PC-9 (cell line): ENCODE measurements around the gene EVA1C. TPM values are rescaled to one million over a fixed set of nuclear protein-coding genes. Genes with fewer than 3 reads are reported as not detected.

Experiments used
- BruUV-seq: library from RNA; stranded (reverse); fragments of 400-500 nt; replicated peaks from 2 replicates; lab custom pipeline; 2021; lab: Mats Ljungman, UMichigan
- CTCF ChIA-PET: fragments of 300-600 bp; sonication (Branson Sonifier 250); formaldehyde crosslinking; loops from one replicate; lab custom pipeline; 2022; ENCODE audit warnings: antibody characterized with exemption; lab: Charles Lee
- POLR2A ChIA-PET: fragments of 300-600 bp; sonication (Branson Sonifier 250); formaldehyde crosslinking; loops from one replicate; lab custom pipeline; 2022; ENCODE audit warnings: antibody characterized with exemption; ENCODE audit not compliant: unreplicated experiment; lab: Charles Lee
- DNase-seq, 2 experiments: peaks; one replicate each; pipeline versions ENCODE4 v3.0.0 to v3.0.0-alpha.2; 2015 to 2022; ENCODE audit warnings: mixed read lengths in 1 of 2
- H2AFZ ChIP-seq: fragments of 200-600 bp; sonication (generic); 2 replicates; pipeline ENCODE4 v1.8.1; 2017; ENCODE audit warnings: antibody characterized with exemption
- H3F3A ChIP-seq: fragments of 200-600 bp; sonication (generic); 2 replicates; pipeline ENCODE4 v1.8.1; 2017; ENCODE audit warnings: antibody characterized with exemption, mild to moderate bottlenecking, low read depth; ENCODE audit not compliant: insufficient read depth
- H3K27ac ChIP-seq: fragments of 200-600 bp; sonication (generic); 2 replicates; pipeline ENCODE4 v1.6.1; 2016; ENCODE audit warnings: mixed run types
- H3K27me3 ChIP-seq: fragments of 200-600 bp; sonication (generic); 2 replicates; pipeline ENCODE4 v1.6.1; 2016; ENCODE audit warnings: low read depth, mixed run types; ENCODE audit not compliant: insufficient read depth
- H3K36me3 ChIP-seq: fragments of 200-600 bp; sonication (generic); 2 replicates; pipeline ENCODE4 v1.6.1; 2016; ENCODE audit warnings: low read depth, mixed run types
- H3K4me1 ChIP-seq: fragments of 200-600 bp; sonication (generic); replicated peaks from 2 replicates; pipeline ENCODE4 v1.6.1; 2016; ENCODE audit warnings: mixed run types; ENCODE audit not compliant: insufficient read depth
- H3K4me2 ChIP-seq: fragments of 200-600 bp; sonication (generic); 2 replicates; pipeline ENCODE4 v1.6.1; 2017; ENCODE audit warnings: mixed run types
- H3K4me3 ChIP-seq: fragments of 200-600 bp; sonication (generic); 2 replicates; pipeline ENCODE4 v1.6.1; 2016; ENCODE audit warnings: mixed run types
- H3K79me2 ChIP-seq: fragments of 200-600 bp; sonication (generic); 2 replicates; pipeline ENCODE4 v1.6.1; 2017; ENCODE audit warnings: low read depth, mixed run types
- H3K9me2 ChIP-seq: fragments of 200-600 bp; sonication (generic); 2 replicates; pipeline ENCODE4 v1.8.1; 2017; ENCODE audit warnings: mild to moderate bottlenecking; ENCODE audit not compliant: insufficient read depth
- H3K9me3 ChIP-seq: fragments of 200-600 bp; sonication (generic); 2 replicates; pipeline ENCODE4 v1.8.1; 2016; ENCODE audit warnings: low read depth; ENCODE audit not compliant: insufficient read depth
- H4K20me1 ChIP-seq: fragments of 200-600 bp; sonication (generic); 2 replicates; pipeline ENCODE4 v1.8.1; 2017; ENCODE audit not compliant: insufficient read depth
- CTCF ChIP-seq: fragments of 200-600 bp; sonication (generic); conservative IDR thresholded peaks from 2 replicates; pipeline ENCODE4 v1.6.1; 2017; ENCODE audit warnings: mixed run types, antibody characterized with exemption, mild to moderate bottlenecking, moderate library complexity
- EZH2 ChIP-seq: fragments of 200-600 bp; sonication (generic); IDR thresholded peaks from 2 replicates; pipeline ENCODE4 v1.8.0; 2017; ENCODE audit warnings: antibody characterized with exemption, low read depth
- intact Hi-C: fragments of 100-400 bp; cut with micrococcal nuclease; formaldehyde crosslinking; loops from one replicate; pipeline ENCODE4 v1.10.0; 2022; ENCODE audit not compliant: unreplicated experiment
- total RNA-seq: library from RNA; stranded (reverse); gene quantifications from 2 replicates; pipeline ENCODE4 v1.2.3, GENCODE V29; 2021

Gene EVA1C
- total RNA-seq, 1 experiment from 2014 or later: 3.0 TPM

- DNase-seq: no peak
- H3K4me2 ChIP-seq: no peak overlapping the region
- BruUV-seq: no TSS peak
- no peaks in the 10 kb centered on the region for H3K9me2 ChIP-seq
- H3K36me3 ChIP-seq: no peaks in the 10 kb centered on the region
- no peaks in the 10 kb centered on the region for H3F3A ChIP-seq
- H3K27ac ChIP-seq: no peak overlapping the region
- H3K27me3 ChIP-seq: no peaks in the 10 kb centered on the region
- intact Hi-C loops: no loop called here
- no peak overlapping the region for H2AFZ ChIP-seq
- no peaks in the 10 kb centered on the region for H3K9me3 ChIP-seq
- H3K4me1 ChIP-seq: no peaks in the 10 kb centered on the region
- ChIA-PET CTCF (no interaction called here), POLR2A (no interaction called here)
- no peaks in the 10 kb centered on the region for H3K79me2 ChIP-seq
- H4K20me1 ChIP-seq: no peaks in the 10 kb centered on the region
- no peak overlapping the region for H3K4me3 ChIP-seq
- no peak for TF ChIP-seq EZH2
- no peak for TF ChIP-seq CTCF
Observed at GRCh38 chr21:32468681-32469111, 56.2 kb downstream of the EVA1C start.

- intact Hi-C loops: no loop called here
- Histone ChIP-seq H3K4me1 (no peaks in the 10 kb centered on the region), H3K27me3 (no peaks in the 10 kb centered on the region), H4K20me1 (no peaks in the 10 kb centered on the region), H3K9me2 (no peaks in the 10 kb centered on the region), H3K4me2 (no peak overlapping the region), H3K9me3 (no peaks in the 10 kb centered on the region), H2AFZ (no peak overlapping the region), H3K4me3 (no peak overlapping the region), H3K36me3 (no peaks in the 10 kb centered on the region), H3K79me2 (no peaks in the 10 kb centered on the region), H3F3A (no peaks in the 10 kb centered on the region), H3K27ac (no peak overlapping the region)
- POLR2A ChIA-PET: no interaction called here
- CTCF ChIA-PET: no interaction called here
- BruUV-seq: no TSS peak
- no peak for DNase-seq
- TF ChIP-seq EZH2 (no peak), CTCF (no peak)
Observed at GRCh38 chr21:32469628-32470027, 57.1 kb downstream of the EVA1C start.

- Histone ChIP-seq H3K4me2 (no peak overlapping the region), H3K27ac (no peak overlapping the region), H3K9me2 (no peaks in the 10 kb centered on the region), H2AFZ (no peak overlapping the region), H3K36me3 (no peaks in the 10 kb centered on the region), H3F3A (no peaks in the 10 kb centered on the region), H3K79me2 (no peaks in the 10 kb centered on the region), H3K4me1 (no peaks in the 10 kb centered on the region; the same call in 1 of the 2 replicates), H3K27me3 (no peaks in the 10 kb centered on the region), H4K20me1 (no peaks in the 10 kb centered on the region), H3K9me3 (no peaks in the 10 kb centered on the region), H3K4me3 (no peak overlapping the region)
- ChIA-PET POLR2A (no interaction called here), CTCF (no interaction called here)
- no TSS peak for BruUV-seq
- no peak for DNase-seq
- intact Hi-C loops: no loop called here
- TF ChIP-seq EZH2 (no peak), CTCF (no peak)
Observed at GRCh38 chr21:32470206-32470605, 57.7 kb downstream of the EVA1C start.
